Measurements from ENCODE around the gene SAA1. TPM values are rescaled to one million over a fixed set of nuclear protein-coding genes. Genes with fewer than 3 reads are reported as not detected.

Gene SAA1
- total and polyA plus RNA-seq, 9 of the 15 experiments (the other 6 are each of a cell fraction or from before 2014, with no cell fraction given): 6.3 TPM; not detected in 8

DNA sequence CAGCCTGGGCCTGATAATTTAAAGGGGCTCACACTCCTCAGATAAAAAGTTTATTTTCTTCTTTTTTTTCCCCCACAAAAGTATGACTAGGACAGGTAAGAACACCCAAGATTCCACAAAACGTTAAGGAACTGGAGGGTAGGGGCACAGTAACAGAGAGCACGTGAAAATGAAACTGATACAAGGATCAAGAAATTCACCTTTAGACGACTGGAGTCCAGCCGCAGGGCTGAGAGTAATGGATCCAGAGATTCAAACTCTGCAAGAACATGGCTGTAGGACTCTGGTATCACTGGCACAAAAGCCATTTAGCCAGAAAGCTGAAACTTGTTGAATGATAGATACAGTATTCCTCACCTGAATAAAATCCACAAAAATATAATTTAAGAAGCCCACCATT lies 51.5 kb downstream of the SAA1 start:
- Histone ChIP-seq H4K20me1 (replicated peaks; ENCODE audit: control insufficient read depth, insufficient read depth, low read length) (no peaks in the 10 kb centered on the region), H3K4me3 (no peak overlapping the region), H2AFZ (ENCODE audit: low read depth, low read length) (no peak overlapping the region), H3K9ac (ENCODE audit: insufficient read depth in 1 of 2, low read depth in 2 of 2, low read length in 2 of 2) (no peak overlapping the region), H3K4me2 (ENCODE audit: insufficient read depth, low read length) (no peak overlapping the region), H3K27me3 (ENCODE audit: control insufficient read depth in 2 of 2, insufficient read depth in 2 of 2, low read length in 2 of 2) (no peaks in the 10 kb centered on the region), H3K9me3 (replicated peaks; ENCODE audit: control insufficient read depth, insufficient read depth, low read depth, low read length) (no peaks in the 10 kb centered on the region), H3K4me1 (replicated peaks in 1 of 2; ENCODE audit: control insufficient read depth in 2 of 2, insufficient read depth in 2 of 2, low read length in 2 of 2) (peaks cover 8 to 37% of the 10 kb centered on the region in 2 experiments; a peak in 4 of 5 replicates), H3K9me1 (ENCODE audit: control insufficient read depth, insufficient read depth, low read length) (no peaks in the 10 kb centered on the region), H3K27ac (ENCODE audit: extremely low read depth, low read depth, low read length) (no peak overlapping the region), H3K79me2 (ENCODE audit: control insufficient read depth, insufficient read depth, low read length) (peaks cover 84% of the 10 kb centered on the region), H3K36me3 (ENCODE audit: control insufficient read depth, insufficient read depth, low read length) (peaks cover 25% of the 10 kb centered on the region)
- DNase-seq (ENCODE audit: extremely low read depth in 1 of 4, low spot score in 3 of 4): no peak
- in situ Hi-C loops (cut with MboI) (no loop called here), intact Hi-C loops (cut with micrococcal nuclease) (no loop called here)
- TF ChIP-seq SAFB2 (IDR thresholded peaks at IDR 0.05; ENCODE audit: borderline replicate concordance, low read depth, low read length, severe bottlenecking) (no peak), ELF4 (CRISPR knock-in tag; IDR thresholded peaks at IDR 0.05) (no peak)
- ChIA-PET POLR2A (no interaction called here), CTCF (ENCODE audit: low intra/inter-chr PET ratio) (no interaction called here)
- FAIRE-seq: no peak
- no peak for ATAC-seq
- 91% methylated on average over 4 of the region's 4 CpGs for WGBS (ENCODE audit: insufficient coverage, low coverage, missing lambda C conversion rate)
- no TSS peak for BruUV-seq (replicated peaks)

Small RNA genes within 50 kb of the gene (small RNA-seq; reads per million reads assigned to genes)
- gene RNA5SP333 (not detected), gene RNA5SP334 (not detected)

Other genes with a start within 250 kb of the SAA1 start
Only the 7 nearest of the 11 such genes appear.
- not detected in 2 replicates for gene MRGPRX3, start 133.7 kb upstream of the SAA1 start, total RNA-seq (2014; rRNA removed)
- gene MRGPRX3, start 133.7 kb upstream of the SAA1 start, total RNA-seq (2014; rRNA removed; fragmentation: Illumina TruSeq; extraction: Trizol): not detected in 2 replicates
- gene MRGPRX3, start 133.7 kb upstream of the SAA1 start, total RNA-seq (2015; rRNA removed; fragmentation: Illumina TruSeq; extraction: Trizol): not detected in 2 replicates
- not detected in 2 replicates for gene MRGPRX3, start 133.7 kb upstream of the SAA1 start, total RNA-seq (2021)
- not detected in 2 replicates for gene MRGPRX3, start 133.7 kb upstream of the SAA1 start, polyA plus RNA-seq (2011; rRNA removed)
- gene MRGPRX3, start 133.7 kb upstream of the SAA1 start, polyA plus RNA-seq (2014; fragmentation: Illumina TruSeq; extraction: Trizol): not detected in 2 replicates
- gene MRGPRX3, start 133.7 kb upstream of the SAA1 start, polyA plus RNA-seq (2014; fragmentation: Nextera tagmentation; extraction: Ambion mirVana): not detected
- not detected in 2 replicates for gene MRGPRX3, start 133.7 kb upstream of the SAA1 start, polyA plus RNA-seq (2014; rRNA removed)
- gene MRGPRX4, start 93.4 kb upstream of the SAA1 start, total RNA-seq (2014; rRNA removed): not detected in 2 replicates
- gene MRGPRX4, start 93.4 kb upstream of the SAA1 start, total RNA-seq (2014; rRNA removed; fragmentation: Illumina TruSeq; extraction: Trizol): not detected in 2 replicates
- not detected in 2 replicates for gene MRGPRX4, start 93.4 kb upstream of the SAA1 start, total RNA-seq (2015; rRNA removed; fragmentation: Illumina TruSeq; extraction: Trizol)
- gene MRGPRX4, start 93.4 kb upstream of the SAA1 start, total RNA-seq (2021): not detected in 2 replicates
- gene MRGPRX4, start 93.4 kb upstream of the SAA1 start, polyA plus RNA-seq (2011; rRNA removed): not detected in 2 replicates
- not detected in 2 replicates for gene MRGPRX4, start 93.4 kb upstream of the SAA1 start, polyA plus RNA-seq (2014; fragmentation: Illumina TruSeq; extraction: Trizol)
- gene MRGPRX4, start 93.4 kb upstream of the SAA1 start, polyA plus RNA-seq (2014; fragmentation: Nextera tagmentation; extraction: Ambion mirVana): not detected
- not detected in 2 replicates for gene MRGPRX4, start 93.4 kb upstream of the SAA1 start, polyA plus RNA-seq (2014; rRNA removed)
- not detected in 2 replicates for gene SAA4, start 29.5 kb upstream of the SAA1 start, total RNA-seq (2014; rRNA removed)
- not detected in 2 replicates for gene SAA4, start 29.5 kb upstream of the SAA1 start, total RNA-seq (2014; rRNA removed; fragmentation: Illumina TruSeq; extraction: Trizol)
- gene SAA4, start 29.5 kb upstream of the SAA1 start, total RNA-seq (2015; rRNA removed; fragmentation: Illumina TruSeq; extraction: Trizol): not detected in 2 replicates
- not detected in 2 replicates for gene SAA4, start 29.5 kb upstream of the SAA1 start, total RNA-seq (2021)
- gene SAA4, start 29.5 kb upstream of the SAA1 start, polyA plus RNA-seq (2011; rRNA removed): not detected in 2 replicates
- not detected in 2 replicates for gene SAA4, start 29.5 kb upstream of the SAA1 start, polyA plus RNA-seq (2014; fragmentation: Illumina TruSeq; extraction: Trizol)
- gene SAA4, start 29.5 kb upstream of the SAA1 start, polyA plus RNA-seq (2014; fragmentation: Nextera tagmentation; extraction: Ambion mirVana): not detected
- gene SAA4, start 29.5 kb upstream of the SAA1 start, polyA plus RNA-seq (2014; rRNA removed): not detected in 2 replicates
- gene SAA2, start 17.6 kb upstream of the SAA1 start, total RNA-seq (2014; rRNA removed): not detected in 2 replicates
- not detected in 2 replicates for gene SAA2, start 17.6 kb upstream of the SAA1 start, total RNA-seq (2014; rRNA removed; fragmentation: Illumina TruSeq; extraction: Trizol)
- gene SAA2, start 17.6 kb upstream of the SAA1 start, total RNA-seq (2015; rRNA removed; fragmentation: Illumina TruSeq; extraction: Trizol): not detected in 2 replicates
- gene SAA2, start 17.6 kb upstream of the SAA1 start, total RNA-seq (2021): 4.6 and 6.0 TPM in 2 replicates
- not detected in 2 replicates for gene SAA2, start 17.6 kb upstream of the SAA1 start, polyA plus RNA-seq (2011; rRNA removed)
- not detected in 2 replicates for gene SAA2, start 17.6 kb upstream of the SAA1 start, polyA plus RNA-seq (2014; fragmentation: Illumina TruSeq; extraction: Trizol)
- not detected for gene SAA2, start 17.6 kb upstream of the SAA1 start, polyA plus RNA-seq (2014; fragmentation: Nextera tagmentation; extraction: Ambion mirVana)
- gene SAA2, start 17.6 kb upstream of the SAA1 start, polyA plus RNA-seq (2014; rRNA removed): not detected in 2 replicates
- gene HPS5, start 55.9 kb downstream of the SAA1 start, total RNA-seq (2014; rRNA removed): 12.9 and 16.8 TPM in 2 replicates
- gene HPS5, start 55.9 kb downstream of the SAA1 start, total RNA-seq (2014; rRNA removed; fragmentation: Illumina TruSeq; extraction: Trizol): 28.1 and 28.8 TPM in 2 replicates
- gene HPS5, start 55.9 kb downstream of the SAA1 start, total RNA-seq (2015; rRNA removed; fragmentation: Illumina TruSeq; extraction: Trizol): 19.8 and 21.1 TPM in 2 replicates
- gene HPS5, start 55.9 kb downstream of the SAA1 start, total RNA-seq (2021): 15.8 and 19.2 TPM in 2 replicates
- gene HPS5, start 55.9 kb downstream of the SAA1 start, polyA plus RNA-seq (2011; rRNA removed): 16.1 and 20.5 TPM in 2 replicates
- 15.3 and 16.9 TPM in 2 replicates for gene HPS5, start 55.9 kb downstream of the SAA1 start, polyA plus RNA-seq (2014; fragmentation: Illumina TruSeq; extraction: Trizol)
- gene HPS5, start 55.9 kb downstream of the SAA1 start, polyA plus RNA-seq (2014; fragmentation: Nextera tagmentation; extraction: Ambion mirVana): 10 to 100 TPM; 12.2 to 14.2 TPM
- gene HPS5, start 55.9 kb downstream of the SAA1 start, polyA plus RNA-seq (2014; rRNA removed): 12.9 and 13.5 TPM in 2 replicates
- gene GTF2H1, start 56.3 kb downstream of the SAA1 start, total RNA-seq (2014; rRNA removed): 60.2 and 63.9 TPM in 2 replicates
- 101 and 104 TPM in 2 replicates for gene GTF2H1, start 56.3 kb downstream of the SAA1 start, total RNA-seq (2014; rRNA removed; fragmentation: Illumina TruSeq; extraction: Trizol)
- gene GTF2H1, start 56.3 kb downstream of the SAA1 start, total RNA-seq (2015; rRNA removed; fragmentation: Illumina TruSeq; extraction: Trizol): 104 and 114 TPM in 2 replicates
- 63.8 and 67.2 TPM in 2 replicates for gene GTF2H1, start 56.3 kb downstream of the SAA1 start, total RNA-seq (2021)
- 45.4 and 56.9 TPM in 2 replicates for gene GTF2H1, start 56.3 kb downstream of the SAA1 start, polyA plus RNA-seq (2011; rRNA removed)
- gene GTF2H1, start 56.3 kb downstream of the SAA1 start, polyA plus RNA-seq (2014; fragmentation: Illumina TruSeq; extraction: Trizol): 80.7 and 98.6 TPM in 2 replicates
- 100 to 1,000 TPM in 1 of 2 experiments, 10 to 100 TPM in 1; 92.1 to 126 TPM for gene GTF2H1, start 56.3 kb downstream of the SAA1 start, polyA plus RNA-seq (2014; fragmentation: Nextera tagmentation; extraction: Ambion mirVana)
- gene GTF2H1, start 56.3 kb downstream of the SAA1 start, polyA plus RNA-seq (2014; rRNA removed): 72.1 and 79.5 TPM in 2 replicates
- 497 and 537 TPM in 2 replicates for gene LDHA, start 128.3 kb downstream of the SAA1 start, total RNA-seq (2014; rRNA removed)
- gene LDHA, start 128.3 kb downstream of the SAA1 start, total RNA-seq (2014; rRNA removed; fragmentation: Illumina TruSeq; extraction: Trizol): 535 and 615 TPM in 2 replicates
- 587 and 664 TPM in 2 replicates for gene LDHA, start 128.3 kb downstream of the SAA1 start, total RNA-seq (2015; rRNA removed; fragmentation: Illumina TruSeq; extraction: Trizol)
- 739 and 755 TPM in 2 replicates for gene LDHA, start 128.3 kb downstream of the SAA1 start, total RNA-seq (2021)
- gene LDHA, start 128.3 kb downstream of the SAA1 start, polyA plus RNA-seq (2011; rRNA removed): 2,290 and 3,001 TPM in 2 replicates
- gene LDHA, start 128.3 kb downstream of the SAA1 start, polyA plus RNA-seq (2014; fragmentation: Illumina TruSeq; extraction: Trizol): 1,410 and 1,720 TPM in 2 replicates
- 1,000 to 10,000 TPM in 1 of 2 experiments, 100 to 1,000 TPM in 1; 926 to 1,451 TPM for gene LDHA, start 128.3 kb downstream of the SAA1 start, polyA plus RNA-seq (2014; fragmentation: Nextera tagmentation; extraction: Ambion mirVana)
- gene LDHA, start 128.3 kb downstream of the SAA1 start, polyA plus RNA-seq (2014; rRNA removed): 981 and 1,026 TPM in 2 replicates

Data from K562 (cell line).